Suprapubic skin (tissue), 4 donors: ENCODE measurements around the gene RASA3. TPM values are rescaled to one million over a fixed set of nuclear protein-coding genes. Genes with fewer than 3 reads are reported as not detected.
A peak's percentile ranks its signal among the peaks of the same experiment; 100 is the strongest.

Experiments used
- DNase-seq, 2 donors: peaks; one replicate each; pipeline ENCODE4 v3.0.0-alpha.2; 2019; ENCODE audit warnings: low spot score in 2 of 2
- H3K27ac ChIP-seq: fragments of 200-600 bp; sonication (generic); one replicate; pipeline ENCODE4 v1.5.1; 2019
- H3K27me3 ChIP-seq: fragments of 200-600 bp; sonication (generic); one replicate; pipeline ENCODE4 v1.5.1; 2019
- H3K36me3 ChIP-seq: fragments of 200-600 bp; sonication (generic); one replicate; pipeline ENCODE4 v1.5.1; 2019
- H3K4me1 ChIP-seq: fragments of 200-600 bp; sonication (generic); one replicate; pipeline ENCODE4 v1.5.1; 2019
- H3K4me3 ChIP-seq: fragments of 200-600 bp; sonication (generic); one replicate; pipeline ENCODE4 v1.5.1; 2019; ENCODE audit warnings: mild to moderate bottlenecking
- H3K9me3 ChIP-seq: fragments of 200-600 bp; sonication (generic); one replicate; pipeline ENCODE4 v1.5.1; 2019
- CTCF ChIP-seq, 2 donors: fragments of 200-600 bp in 1 of 2; fragments of 450-650 bp in 1 of 2; sonication (generic) in 1 of 2; IDR thresholded peaks; one replicate each; pipeline ENCODE4 v1.5.1; 2016 to 2019; ENCODE audit warnings: antibody characterized with exemption in 2 of 2, mild to moderate bottlenecking in 1 of 2, moderate library complexity in 1 of 2
- EP300 ChIP-seq: sonication (generic); formaldehyde crosslinking; IDR thresholded peaks from one replicate; pipeline ENCODE4 v1.6.1; 2017; ENCODE audit warnings: antibody characterized with exemption
- POLR2A ChIP-seq, 2 donors: fragments of 450-650 bp; IDR thresholded peaks; one replicate each; pipeline ENCODE4 v1.6.1; 2017; ENCODE audit warnings: antibody characterized with exemption in 2 of 2, mild to moderate bottlenecking in 2 of 2, moderate library complexity in 2 of 2
- POLR2AphosphoS5 ChIP-seq, 3 donors: sonication (generic); formaldehyde crosslinking; IDR thresholded peaks; one replicate each; pipeline ENCODE4 v1.6.1; 2017; ENCODE audit warnings: antibody characterized with exemption in 3 of 3
- WGBS: methylation state at CpG from one replicate; pipeline ENCODE4 v1.1.5; 2018; 5-methylcytosine and 5-hydroxymethylcytosine counted together
- total RNA-seq, 4 donors: library from RNA; depleted of rRNA; stranded (reverse); fragments of >200 nt; gene quantifications; one replicate each; pipeline ENCODE4 v1.1.0, GENCODE V29; 2016

The RASA3 gene
- total RNA-seq, 4 donors from 2014 or later, result 15.3 to 37.1 (median 16.4) TPM

GRCh38 chr13:114090476-114090875 lies 41.9 kb downstream of the RASA3 start:
- Histone ChIP-seq H3K4me1 (no peaks in the 10 kb centered on the region), H3K27ac (no peak overlapping the region), H3K9me3 (no peaks in the 10 kb centered on the region), H3K4me3 (no peak overlapping the region), H3K36me3 (no peaks in the 10 kb centered on the region), H3K27me3 (no peaks in the 10 kb centered on the region)
- DNase-seq, result peak in 1 of 2 donors; percentile 20
- no peak for TF ChIP-seq EP300
- no peak for TF ChIP-seq CTCF (IDR thresholded peaks at IDR 0.05)
- 77% methylated on average over 11 of the region's 11 CpGs for WGBS

GRCh38 chr13:114089751-114090400 lies 42.5 kb downstream of the RASA3 start:
- Histone ChIP-seq H3K27me3 (no peaks in the 10 kb centered on the region), H3K4me1 (no peaks in the 10 kb centered on the region), H3K27ac (no peak overlapping the region), H3K9me3 (no peaks in the 10 kb centered on the region), H3K36me3 (no peaks in the 10 kb centered on the region), H3K4me3 (no peak overlapping the region)
- 86% methylated on average over 25 of the region's 25 CpGs for WGBS
- TF ChIP-seq CTCF (IDR thresholded peaks at IDR 0.05), result no peak
- no peak for TF ChIP-seq EP300
- DNase-seq, result peak; percentile 22 to 49

GRCh38 chr13:114089341-114089740 lies 43.1 kb downstream of the RASA3 start:
- TF ChIP-seq POLR2A (IDR thresholded peaks at IDR 0.05), result no peak
- TF ChIP-seq CTCF (IDR thresholded peaks at IDR 0.05), result no peak
- no peak for TF ChIP-seq POLR2AphosphoS5 (IDR thresholded peaks at IDR 0.05)
- no peak for TF ChIP-seq EP300
- 70% methylated on average over 10 of the region's 15 CpGs for WGBS
- H3K4me1 ChIP-seq, result no peaks in the 10 kb centered on the region
- H3K27me3 ChIP-seq, result no peaks in the 10 kb centered on the region
- H3K4me3 ChIP-seq, result no peak overlapping the region
- no peaks in the 10 kb centered on the region for H3K9me3 ChIP-seq
- no peaks in the 10 kb centered on the region for H3K36me3 ChIP-seq
- DNase-seq, result peak; percentile 44 to 49
- H3K27ac ChIP-seq, result no peak overlapping the region

- Histone ChIP-seq H3K27ac (no peak overlapping the region), H3K4me3 (no peak overlapping the region), H3K9me3 (no peaks in the 10 kb centered on the region), H3K27me3 (no peaks in the 10 kb centered on the region), H3K4me1 (no peaks in the 10 kb centered on the region), H3K36me3 (no peaks in the 10 kb centered on the region)
- 84% methylated on average over 7 of the region's 7 CpGs for WGBS
- peak in 1 of 2 donors; percentile 45 for DNase-seq
- TF ChIP-seq EP300 (no peak), CTCF (IDR thresholded peaks at IDR 0.05) (no peak), POLR2A (IDR thresholded peaks at IDR 0.05) (no peak), POLR2AphosphoS5 (IDR thresholded peaks at IDR 0.05) (no peak)
Observed at GRCh38 chr13:114088863-114089262, 43.6 kb downstream of the RASA3 start.

- H3K27me3 ChIP-seq, result no peaks in the 10 kb centered on the region
- no peak for DNase-seq
- 88% methylated on average over 6 of the region's 6 CpGs for WGBS
- no peaks in the 10 kb centered on the region for H3K36me3 ChIP-seq
- H3K4me1 ChIP-seq, result no peaks in the 10 kb centered on the region
- TF ChIP-seq CTCF (IDR thresholded peaks at IDR 0.05) (no peak), EP300 (no peak), POLR2AphosphoS5 (IDR thresholded peaks at IDR 0.05) (no peak), POLR2A (IDR thresholded peaks at IDR 0.05) (no peak)
- no peak overlapping the region for H3K27ac ChIP-seq
- H3K4me3 ChIP-seq, result no peak overlapping the region
- no peaks in the 10 kb centered on the region for H3K9me3 ChIP-seq
Observed at GRCh38 chr13:114088234-114088633, 44.2 kb downstream of the RASA3 start.
